ENCODE results near the gene BCL2. TPM values are rescaled to one million over a fixed set of nuclear protein-coding genes. Genes with fewer than 3 reads are reported as not detected.

Gene BCL2
- total and polyA plus RNA-seq, 8 donors: 6.3 to 11.3 (median 10.8) TPM

DNA sequence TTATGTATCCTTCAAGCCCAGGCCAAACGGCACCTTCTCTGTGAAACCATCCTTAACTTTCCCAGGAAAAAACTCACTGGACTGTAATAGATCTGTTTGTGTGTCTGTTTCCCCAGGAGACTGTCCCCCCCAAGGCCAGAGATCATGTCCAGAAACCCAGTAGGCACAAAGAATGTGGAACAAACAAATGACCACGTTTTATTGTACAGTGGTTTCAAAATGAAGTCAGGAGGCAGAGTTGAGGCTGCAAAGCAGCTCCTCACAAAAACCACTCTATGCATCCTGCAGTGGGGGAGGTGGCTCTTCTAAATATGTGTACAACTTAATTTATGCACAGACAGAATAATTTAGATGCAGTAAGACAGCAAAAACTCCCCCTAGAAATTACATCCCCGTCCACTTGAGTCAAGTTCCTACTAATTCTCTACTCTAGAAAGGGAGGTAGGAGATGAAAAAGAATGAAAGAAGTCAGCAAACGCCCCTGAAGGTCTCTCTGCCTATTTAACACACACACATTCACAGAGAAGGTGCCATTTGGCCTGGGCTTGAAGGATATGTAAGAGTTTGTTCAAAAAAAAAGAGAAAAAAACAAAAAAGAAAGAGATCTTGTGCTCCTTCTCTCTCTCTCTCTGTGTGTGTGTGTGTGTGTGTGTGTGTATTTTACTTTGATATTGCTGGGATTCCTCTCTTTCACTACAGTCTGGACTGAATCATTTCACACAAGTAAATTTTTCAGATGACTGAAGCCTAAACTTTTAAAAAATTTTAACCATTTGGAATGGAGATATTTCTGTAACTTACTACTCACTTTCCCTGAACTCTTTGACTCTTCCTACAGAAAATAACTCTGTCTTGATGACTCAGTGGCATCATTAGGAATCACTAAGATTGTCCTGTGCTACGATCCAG lies 19.5 kb downstream of the BCL2 start:
- Histone ChIP-seq H3K4me1 (peaks cover 0 to 19% of the 10 kb centered on the region in 2 donors), H3K27me3 (no peaks in the 10 kb centered on the region), H3K4me3 (no peak overlapping the region), H3K9me3 (no peaks in the 10 kb centered on the region), H3K36me3 (no peaks in the 10 kb centered on the region), H3K27ac (no peak overlapping the region)
- ATAC-seq (no peak), DNase-seq (no peak)
- TF ChIP-seq, protein P1, sequence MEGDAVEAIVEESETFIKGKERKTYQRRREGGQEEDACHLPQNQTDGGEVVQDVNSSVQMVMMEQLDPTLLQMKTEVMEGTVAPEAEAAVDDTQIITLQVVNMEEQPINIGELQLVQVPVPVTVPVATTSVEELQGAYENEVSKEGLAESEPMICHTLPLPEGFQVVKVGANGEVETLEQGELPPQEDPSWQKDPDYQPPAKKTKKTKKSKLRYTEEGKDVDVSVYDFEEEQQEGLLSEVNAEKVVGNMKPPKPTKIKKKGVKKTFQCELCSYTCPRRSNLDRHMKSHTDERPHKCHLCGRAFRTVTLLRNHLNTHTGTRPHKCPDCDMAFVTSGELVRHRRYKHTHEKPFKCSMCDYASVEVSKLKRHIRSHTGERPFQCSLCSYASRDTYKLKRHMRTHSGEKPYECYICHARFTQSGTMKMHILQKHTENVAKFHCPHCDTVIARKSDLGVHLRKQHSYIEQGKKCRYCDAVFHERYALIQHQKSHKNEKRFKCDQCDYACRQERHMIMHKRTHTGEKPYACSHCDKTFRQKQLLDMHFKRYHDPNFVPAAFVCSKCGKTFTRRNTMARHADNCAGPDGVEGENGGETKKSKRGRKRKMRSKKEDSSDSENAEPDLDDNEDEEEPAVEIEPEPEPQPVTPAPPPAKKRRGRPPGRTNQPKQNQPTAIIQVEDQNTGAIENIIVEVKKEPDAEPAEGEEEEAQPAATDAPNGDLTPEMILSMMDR (IDR thresholded peaks at IDR 0.05): no peak
- intact Hi-C loops (cut with DNase I): no loop called here

DNA sequence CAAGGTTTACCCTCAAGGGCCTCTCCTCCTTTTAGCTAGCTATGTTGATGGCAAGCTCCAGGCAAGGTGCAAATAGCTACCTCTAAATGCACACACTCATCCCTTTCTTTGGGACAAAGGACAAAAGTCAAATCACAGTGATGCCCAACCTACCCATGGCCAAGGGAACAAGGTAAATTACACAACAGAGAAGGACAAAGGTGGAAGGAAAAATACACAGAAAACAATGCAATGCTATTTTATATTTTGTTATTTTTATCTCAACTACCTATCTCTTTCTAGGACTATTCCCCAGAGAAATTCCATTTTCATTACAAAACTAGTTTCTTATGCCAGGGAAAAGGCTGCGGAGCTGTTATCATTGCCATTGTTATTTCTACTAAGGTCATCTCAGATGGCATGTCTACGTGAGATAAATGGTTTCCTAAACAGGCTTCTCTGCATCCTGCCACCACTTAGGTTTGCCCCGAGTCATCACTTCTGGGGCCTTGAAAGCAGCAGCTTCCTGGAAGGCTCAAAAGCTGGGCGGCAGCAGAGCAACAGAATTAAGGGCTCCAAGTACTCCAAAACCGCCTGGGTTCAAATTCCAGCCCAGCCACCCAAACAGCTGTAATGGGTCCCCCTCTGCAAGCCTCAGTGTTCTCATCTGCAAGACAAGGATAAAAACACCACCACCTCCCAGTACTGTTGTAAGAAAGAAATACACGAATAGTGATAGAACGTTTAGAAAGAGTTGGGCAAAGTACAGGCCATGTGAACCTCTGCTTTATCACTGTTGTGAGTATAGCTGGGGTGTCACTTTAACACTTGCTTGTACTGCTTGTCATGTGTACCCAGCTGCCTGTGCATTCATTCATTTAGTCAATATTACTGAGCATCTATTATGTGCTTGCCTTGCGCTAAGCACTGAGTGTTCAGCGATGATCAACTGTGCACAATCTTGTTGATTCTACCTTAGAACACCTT lies 20.9 kb downstream of the BCL2 start:
- H3K9me3 ChIP-seq: no peaks in the 10 kb centered on the region
- TF ChIP-seq, protein P1 (IDR thresholded peaks at IDR 0.05): no peak
- ATAC-seq (no peak), DNase-seq (no peak)
- intact Hi-C loops (cut with DNase I): no loop called here
- H3K27ac ChIP-seq: no peak overlapping the region
- H3K27me3 ChIP-seq: no peaks in the 10 kb centered on the region
- H3K4me3 ChIP-seq: no peak overlapping the region
- peaks cover 0 to 18% of the 10 kb centered on the region in 2 donors for H3K4me1 ChIP-seq
- H3K36me3 ChIP-seq: no peaks in the 10 kb centered on the region

DNA sequence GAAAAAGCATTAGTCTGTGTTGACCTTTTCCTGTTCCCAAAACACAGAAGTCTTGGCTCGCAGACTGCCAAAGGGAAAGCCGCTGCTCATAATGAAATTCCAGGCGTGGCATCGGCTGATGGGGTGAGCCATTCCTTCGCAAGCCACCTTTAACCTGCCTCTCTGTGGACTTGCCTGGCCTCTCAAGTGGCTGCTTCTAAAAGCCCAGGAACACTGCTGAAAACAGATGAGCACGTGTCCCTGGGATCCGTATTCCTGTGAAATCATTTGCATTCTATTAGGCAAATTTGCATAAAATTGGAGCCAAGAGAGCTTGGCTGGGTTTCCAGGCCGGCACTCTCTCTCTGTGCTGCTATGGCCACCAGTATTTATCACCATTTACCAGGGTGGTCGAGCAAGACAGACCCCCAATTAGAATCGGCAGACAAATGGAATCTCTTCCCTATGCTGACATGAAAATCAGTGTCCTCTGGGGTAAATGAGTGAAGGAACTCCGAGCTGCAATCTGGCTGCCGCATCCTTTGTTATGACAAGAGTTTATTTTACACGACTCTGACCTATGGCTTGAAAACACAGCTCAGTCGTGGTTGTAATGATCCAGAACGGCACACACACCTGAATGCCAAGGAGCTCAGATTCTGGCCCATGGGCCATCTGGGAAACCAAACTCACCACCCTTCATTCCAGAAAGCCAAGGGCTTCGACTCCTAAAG lies 21.7 kb downstream of the BCL2 start:
- Histone ChIP-seq H3K27me3 (no peaks in the 10 kb centered on the region), H3K4me1 (peaks cover 0 to 16% of the 10 kb centered on the region in 2 donors), H3K9me3 (no peaks in the 10 kb centered on the region), H3K36me3 (no peaks in the 10 kb centered on the region), H3K27ac (no peak overlapping the region), H3K4me3 (no peak overlapping the region)
- DNase-seq (no peak), ATAC-seq (no peak)
- intact Hi-C loops (cut with DNase I): no loop called here
- TF ChIP-seq, protein P1 (IDR thresholded peaks at IDR 0.05): no peak

DNA sequence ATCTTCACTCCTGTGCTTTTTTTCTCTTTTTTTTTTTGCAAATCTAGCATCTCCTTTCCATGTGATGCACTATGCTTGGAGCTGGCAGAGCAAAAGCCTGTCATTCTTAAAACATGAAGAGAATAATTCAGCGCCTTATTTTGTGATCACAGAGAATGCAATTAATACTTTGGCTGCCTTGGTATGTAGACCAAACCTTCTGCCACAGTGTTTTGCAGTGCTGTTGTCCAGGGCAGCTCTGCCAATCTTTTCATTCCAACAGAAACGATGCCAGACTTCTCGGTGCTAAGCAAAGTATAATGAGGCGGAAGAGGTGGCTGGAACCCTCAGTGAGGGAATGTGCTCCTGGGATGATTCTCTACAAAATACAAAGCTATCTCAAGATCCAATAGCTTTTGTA lies 25.6 kb downstream of the BCL2 start:
- intact Hi-C loops (cut with DNase I): no loop called here
- TF ChIP-seq, protein P1 (IDR thresholded peaks at IDR 0.05): no peak
- no peaks in the 10 kb centered on the region for H3K27me3 ChIP-seq
- H3K4me3 ChIP-seq: no peak overlapping the region
- H3K36me3 ChIP-seq: no peaks in the 10 kb centered on the region
- DNase-seq: no peak
- peaks cover 0 to 9% of the 10 kb centered on the region in 2 donors for H3K4me1 ChIP-seq
- no peak overlapping the region for H3K27ac ChIP-seq
- no peak for ATAC-seq
- no peaks in the 10 kb centered on the region for H3K9me3 ChIP-seq

Measured in left lung (tissue), 10 donors.